Pancreas (tissue), 10 donors: ENCODE measurements around the gene PIK3C2B. TPM values are rescaled to one million over a fixed set of nuclear protein-coding genes. Genes with fewer than 3 reads are reported as not detected.

ENCODE experiments used
- ATAC-seq, 4 donors: fragments of 200-7000 bp; cut with Tn5 transposase; one replicate each; pipeline versions ENCODE4 v1.8.0 to v1.9.1; 2020; ENCODE audit warnings: mild to moderate bottlenecking in 4 of 4, moderate library complexity in 4 of 4
- DNase-seq, 6 donors: peaks; one replicate each; pipeline ENCODE4 v3.0.0-alpha.2; 2020
- FAIRE-seq: peaks from 2 replicates; lab custom pipeline; 2012; peaks lifted over from hg19 to GRCh38; lab: Jason Lieb, UNC
- H3K27ac ChIP-seq, 4 donors: fragments of 200-600 bp; sonication (generic); 1 replicate in 3 of 4; 2 replicates in 1 of 4; pipeline versions ENCODE4 v1.5.0 to v1.8.0; 2020
- H3K27me3 ChIP-seq, 4 donors: fragments of 200-600 bp; one replicate each; pipeline ENCODE4 v1.8.0; 2021
- H3K36me3 ChIP-seq, 3 donors: fragments of 200-600 bp; sonication (generic) in 1 of 3; one replicate each; pipeline versions ENCODE4 v1.5.0 to v1.8.0; 2020 to 2021
- H3K4me1 ChIP-seq, 3 donors: fragments of 200-600 bp; one replicate each; pipeline ENCODE4 v1.8.0; 2021
- H3K4me3 ChIP-seq, 4 donors: fragments of 200-600 bp; sonication (generic) in 2 of 4; one replicate each; pipeline versions ENCODE4 v1.5.0 to v1.8.0; 2020 to 2021
- H3K9me3 ChIP-seq, 4 donors: fragments of 200-600 bp; one replicate each; pipeline ENCODE4 v1.8.0; 2021
- CTCF ChIP-seq, 4 donors: fragments of 200-600 bp; sonication (generic) in 3 of 4; IDR thresholded peaks; one replicate each; pipeline versions ENCODE4 v1.5.0 to v1.8.0; 2021; ENCODE audit warnings: antibody characterized with exemption in 4 of 4
- WGBS, 2 donors: extraction: QIAGEN DNeasy Blood & Tissue Kit; methylation state at CpG; one replicate each; pipeline ENCODE4 v1.1.7; 2013; 5-methylcytosine and 5-hydroxymethylcytosine counted together
- intact Hi-C, 3 donors: fragments of 100-400 bp; cut with DNase I; formaldehyde crosslinking; loops; one replicate each; pipeline versions ENCODE4 v1.11.1 to v1.14.2; 2022
- polyA plus RNA-seq, 2 donors: library from polyadenylated mRNA; stranded (reverse); fragments of 200-250 nt; gene quantifications; one replicate each; pipeline ENCODE4 v1.2.3, GENCODE V29; 2013
- total RNA-seq, 6 donors: library from RNA; stranded (reverse); fragmentation: NEBNext Ultra II Directional in 4 of 6; extraction: Animal tissue kit (Norgen Biotek cat#: 25700) in 4 of 6; gene quantifications; one replicate each; pipeline versions ENCODE4 v1.2.1 to v1.2.4, GENCODE V29; 2021 to 2023
- donor health status: healthy with polysubstance abuse.
- donor health status: DM: no; HTN: no; CAD: no; lungs with moderate emphysema.
- donor health status: DM: no; HTN: no; CAD: no.
- donor health status: control.
- donor health status: control.
- donor health status: Bipolar disorder and iron deficiency.
- donor health status: DM: yes; HTN: yes; CAD: no.
- donor health status: DM: no; HTN: no; CAD: no.
- donor health status: DM: no; HTN: no; CAD: no.
- donor health status: DM: yes; HTN: yes; CAD: no.

Gene PIK3C2B
- total and polyA plus RNA-seq, 8 donors = 5.4 to 17.5 (median 9.7) TPM

- H3K4me3 ChIP-seq = no peak overlapping the region
- no peaks in the 10 kb centered on the region for H3K9me3 ChIP-seq
- H3K36me3 ChIP-seq = peaks cover 0 to 5% (median 0%) of the 10 kb centered on the region in 3 donors
- FAIRE-seq = no peak
- DNase-seq = peak in 1 of 6 donors; percentile 27
- intact Hi-C loops = no loop called here
- TF ChIP-seq CTCF (IDR thresholded peaks at IDR 0.05) = no peak
- H3K4me1 ChIP-seq = no peaks in the 10 kb centered on the region
- peak; percentile 14 to 78 (median 58) for ATAC-seq
- peak overlapping the region; percentile 2 to 59 (median 54) for H3K27ac ChIP-seq
- no peaks in the 10 kb centered on the region for H3K27me3 ChIP-seq
- 64 to 65% methylated on average over 16 to 17 of the region's 17 CpGs for WGBS, 2 donors
Measured at GRCh38 chr1:204466416-204467405, 27.9 kb downstream of the PIK3C2B start.

GRCh38 chr1:204465546-204466415, 28.8 kb downstream of the PIK3C2B start:
- 67 to 75% methylated on average over 17 of the region's 17 CpGs for WGBS, 2 donors
- no peaks in the 10 kb centered on the region for H3K9me3 ChIP-seq
- FAIRE-seq (no peak), ATAC-seq (peak; percentile 24 to 59 (median 48)), DNase-seq (no peak)
- H3K36me3 ChIP-seq = peaks cover 0 to 5% (median 0%) of the 10 kb centered on the region in 3 donors
- peak overlapping the region in 3 of 4 donors; percentile 50 to 59 (median 57) for H3K27ac ChIP-seq
- H3K4me3 ChIP-seq = no peak overlapping the region
- intact Hi-C loops = no loop called here
- no peak for TF ChIP-seq CTCF (IDR thresholded peaks at IDR 0.05)
- H3K27me3 ChIP-seq = no peaks in the 10 kb centered on the region
- H3K4me1 ChIP-seq = no peaks in the 10 kb centered on the region

- TF ChIP-seq CTCF (IDR thresholded peaks at IDR 0.05) = no peak
- H3K4me1 ChIP-seq = no peaks in the 10 kb centered on the region
- no peak for FAIRE-seq
- intact Hi-C loops = no loop called here
- no peak for DNase-seq
- H3K27me3 ChIP-seq = no peaks in the 10 kb centered on the region
- ATAC-seq = no peak
- WGBS, 2 donors = 71 to 72% methylated on average over 1 of the region's 1 CpG
- H3K9me3 ChIP-seq = no peaks in the 10 kb centered on the region
- no peak overlapping the region for H3K27ac ChIP-seq
- peaks cover 0 to 5% (median 4%) of the 10 kb centered on the region in 3 donors for H3K36me3 ChIP-seq
- no peak overlapping the region for H3K4me3 ChIP-seq
Measured at GRCh38 chr1:204464701-204465100, 29.9 kb downstream of the PIK3C2B start.

DNA sequence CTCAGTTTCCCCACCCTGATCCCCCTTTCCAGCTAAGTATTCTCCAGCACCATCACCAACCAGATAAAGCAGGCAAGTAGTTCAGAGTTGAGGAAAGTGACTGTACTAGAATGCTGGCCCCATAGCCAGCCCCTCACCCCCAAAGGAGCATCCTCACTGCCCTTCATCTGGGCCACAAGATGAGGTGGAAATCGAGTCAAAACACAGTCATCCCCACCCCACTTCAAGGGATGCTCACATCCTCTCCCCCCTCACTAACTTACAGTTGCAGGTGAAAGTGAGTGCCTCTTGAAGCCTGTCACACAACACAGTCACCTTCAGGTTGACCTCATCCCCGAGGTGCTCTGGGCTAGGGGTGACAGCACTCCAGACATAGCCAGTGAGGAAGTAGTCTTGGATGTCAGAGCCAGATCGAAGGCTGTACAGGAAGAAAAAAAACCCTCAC, 30.4 kb downstream of the PIK3C2B start:
- Histone ChIP-seq H3K4me3 (no peak overlapping the region), H3K27ac (no peak overlapping the region), H3K36me3 (peaks cover 0 to 6% (median 4%) of the 10 kb centered on the region in 3 donors), H3K9me3 (no peaks in the 10 kb centered on the region), H3K4me1 (no peaks in the 10 kb centered on the region), H3K27me3 (no peaks in the 10 kb centered on the region)
- no peak for TF ChIP-seq CTCF (IDR thresholded peaks at IDR 0.05)
- intact Hi-C loops = no loop called here
- no peak for FAIRE-seq
- 60 to 64% methylated on average over 3 of the region's 3 CpGs for WGBS, 2 donors
- DNase-seq = peak in 1 of 6 donors; percentile 13
- no peak for ATAC-seq
